Heart left ventricle (tissue), 13 donors: ENCODE measurements around the gene GNG7.

Experiments used
- POLR2A ChIP-seq, 2 donors: fragments of 450-650 bp; IDR thresholded peaks; one replicate each; pipeline ENCODE4 v1.6.1; 2017; ENCODE audit warnings: antibody characterized with exemption in 2 of 2, mild to moderate bottlenecking in 2 of 2, moderate library complexity in 2 of 2
- TF ChIP-seq, protein P1 (sequence below), 12 donors: fragments of 200-600 bp; sonication (generic) in 4 of 12; IDR thresholded peaks; one replicate each; pipeline versions ENCODE4 v1.5.0 to v1.8.0; 2018 to 2022; ENCODE audit warnings: antibody characterized with exemption in 12 of 12, mild to moderate bottlenecking in 5 of 12
- donor health status: ischemic (EF 13 %, LVEDD 7.1; RV severe dilation, severe dysfunction).
- donor health status: DM: no; HTN: yes; CAD: no.
- donor health status: DM: no; HTN: no; CAD: no.
- donor health status: ischemic (EF 25% LVEDD 6.9; RV normal size, moderate dysfunction).
- donor health status: ischemic (EF 25% LVEDD 5.7; RV mildly dilated, moderate dysfunction).
- donor health status: ischemic (EF 35%, LVEDD 5.7; RV mildly dilated, moderate dysfunction).
- donor health status: nonischemic (EF 11% LVEDD 7.7; RV severe dilation, severe dysfunction).
- donor health status: DM: yes; HTN: yes; CAD: no.
- donor health status: PGD.
- donor health status: ischemic (EF 29% LVEDD 5.4; RV normal size, mild dysfunction).
- donor health status: nonischemic (EF 23%, LVEDD 6.1; RV moderate dilation, normal function).

DNA sequence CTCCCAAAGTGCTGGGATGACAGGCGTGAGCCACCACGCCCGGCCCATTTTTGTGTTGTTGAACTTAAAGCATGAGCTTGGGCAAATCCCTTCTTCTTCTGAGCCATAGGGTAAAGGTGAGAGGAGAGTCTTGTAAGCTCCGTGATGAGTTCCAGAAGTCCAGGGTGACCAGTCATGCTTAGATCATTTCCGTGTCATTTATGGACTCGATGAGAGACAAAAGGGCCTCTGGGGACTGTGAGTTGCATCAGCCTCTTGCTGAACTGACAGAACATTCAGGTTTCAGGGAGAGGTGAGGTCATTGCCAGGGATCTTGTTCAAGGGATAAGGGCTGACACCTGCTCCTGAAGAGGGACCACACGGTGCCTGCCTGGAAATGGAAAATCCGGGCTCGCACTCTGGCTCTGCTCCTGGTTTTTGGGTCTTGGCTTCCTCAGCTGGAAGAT lies 173.0 kb downstream of the GNG7 start:
- TF ChIP-seq, protein P1, sequence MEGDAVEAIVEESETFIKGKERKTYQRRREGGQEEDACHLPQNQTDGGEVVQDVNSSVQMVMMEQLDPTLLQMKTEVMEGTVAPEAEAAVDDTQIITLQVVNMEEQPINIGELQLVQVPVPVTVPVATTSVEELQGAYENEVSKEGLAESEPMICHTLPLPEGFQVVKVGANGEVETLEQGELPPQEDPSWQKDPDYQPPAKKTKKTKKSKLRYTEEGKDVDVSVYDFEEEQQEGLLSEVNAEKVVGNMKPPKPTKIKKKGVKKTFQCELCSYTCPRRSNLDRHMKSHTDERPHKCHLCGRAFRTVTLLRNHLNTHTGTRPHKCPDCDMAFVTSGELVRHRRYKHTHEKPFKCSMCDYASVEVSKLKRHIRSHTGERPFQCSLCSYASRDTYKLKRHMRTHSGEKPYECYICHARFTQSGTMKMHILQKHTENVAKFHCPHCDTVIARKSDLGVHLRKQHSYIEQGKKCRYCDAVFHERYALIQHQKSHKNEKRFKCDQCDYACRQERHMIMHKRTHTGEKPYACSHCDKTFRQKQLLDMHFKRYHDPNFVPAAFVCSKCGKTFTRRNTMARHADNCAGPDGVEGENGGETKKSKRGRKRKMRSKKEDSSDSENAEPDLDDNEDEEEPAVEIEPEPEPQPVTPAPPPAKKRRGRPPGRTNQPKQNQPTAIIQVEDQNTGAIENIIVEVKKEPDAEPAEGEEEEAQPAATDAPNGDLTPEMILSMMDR (IDR thresholded peaks at IDR 0.05) = no peak
- TF ChIP-seq POLR2A (IDR thresholded peaks at IDR 0.05) = no peak
